HG02885 (cell line): ENCODE data around the gene NCKIPSD.

Experiments used
- ATAC-seq: cut with Tn5 transposase; IDR thresholded peaks from one replicate; pipeline ENCODE4 v1.9.1; 2021; ENCODE audit warnings: mild to moderate bottlenecking; ENCODE audit not compliant: unreplicated experiment, poor library complexity

NCKIPSD gene

DNA sequence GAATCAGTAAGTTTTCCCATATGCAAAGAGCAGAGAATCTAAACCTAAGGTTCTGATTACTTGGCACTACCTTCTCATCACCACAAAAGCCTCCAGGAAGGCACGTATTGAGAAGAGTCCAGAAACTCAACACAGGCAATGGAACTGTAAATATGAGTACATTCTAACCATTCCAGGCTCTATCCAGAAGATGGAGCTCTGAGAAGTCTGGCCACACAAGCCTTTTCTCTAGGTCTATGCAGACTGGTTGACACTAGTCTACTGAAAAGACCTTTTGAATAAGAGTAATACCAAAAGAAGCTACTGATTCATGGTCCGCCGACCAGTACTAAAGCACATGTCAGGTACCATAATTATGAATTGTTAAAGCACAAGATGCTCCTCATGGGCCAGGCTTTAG lies 12.2 kb upstream of the NCKIPSD start:
- no peak for ATAC-seq

DNA sequence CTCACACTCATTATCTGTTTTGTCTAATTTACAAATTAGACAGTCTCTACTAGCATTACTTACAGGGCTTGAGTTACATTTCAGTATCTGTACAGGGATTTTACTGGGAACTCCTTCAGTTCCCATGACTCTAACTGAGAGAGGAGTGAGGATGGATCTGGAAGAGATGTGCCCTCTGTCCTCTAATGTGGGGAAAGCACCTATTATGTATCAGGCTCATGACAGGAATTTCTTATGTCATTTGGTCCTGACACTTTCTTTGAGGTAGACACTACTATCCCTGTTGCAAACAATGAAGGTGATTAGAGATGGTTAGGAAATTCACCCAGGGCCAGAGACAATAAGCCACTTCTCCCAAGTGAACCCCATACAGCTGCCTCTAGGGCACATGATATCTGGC lies 10.9 kb upstream of the NCKIPSD start:
- ATAC-seq, result no peak

DNA sequence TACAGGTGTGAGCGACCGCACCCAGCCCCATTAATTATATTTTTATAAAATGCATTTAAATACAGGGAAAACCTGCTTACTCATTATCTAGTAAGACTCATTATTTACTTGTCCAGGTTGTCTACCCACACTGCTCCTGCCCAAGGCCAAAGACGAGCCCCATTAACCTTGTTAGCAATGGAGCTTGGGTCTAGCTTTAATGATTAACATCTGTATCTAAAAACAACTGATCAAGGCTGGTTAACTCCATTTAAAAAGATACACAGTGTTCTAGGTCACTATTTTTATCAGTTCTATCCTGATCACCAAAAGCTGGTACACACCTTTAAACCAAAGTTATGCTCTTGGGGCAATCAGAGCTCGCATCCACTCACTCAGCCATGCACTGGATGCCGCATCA lies 10.4 kb upstream of the NCKIPSD start:
- no peak for ATAC-seq

DNA sequence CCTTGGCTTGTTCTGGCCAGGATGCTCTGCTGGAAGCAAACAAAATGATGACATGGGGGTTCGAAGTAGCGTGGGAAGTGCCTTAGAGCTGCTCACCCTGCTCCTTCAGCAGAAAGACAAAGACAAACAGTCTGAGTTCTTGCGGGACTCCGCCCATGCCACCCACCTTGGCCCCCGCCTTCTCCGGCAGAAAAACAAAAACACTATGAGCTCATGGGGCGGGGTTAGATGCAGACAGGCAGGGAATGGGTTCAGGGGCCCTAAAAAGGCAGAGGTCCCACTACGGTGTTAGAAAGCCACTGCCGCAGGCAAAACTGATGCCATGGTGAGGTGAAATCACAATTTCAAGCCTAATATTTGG lies 9.7 kb upstream of the NCKIPSD start:
- ATAC-seq, result no peak

DNA sequence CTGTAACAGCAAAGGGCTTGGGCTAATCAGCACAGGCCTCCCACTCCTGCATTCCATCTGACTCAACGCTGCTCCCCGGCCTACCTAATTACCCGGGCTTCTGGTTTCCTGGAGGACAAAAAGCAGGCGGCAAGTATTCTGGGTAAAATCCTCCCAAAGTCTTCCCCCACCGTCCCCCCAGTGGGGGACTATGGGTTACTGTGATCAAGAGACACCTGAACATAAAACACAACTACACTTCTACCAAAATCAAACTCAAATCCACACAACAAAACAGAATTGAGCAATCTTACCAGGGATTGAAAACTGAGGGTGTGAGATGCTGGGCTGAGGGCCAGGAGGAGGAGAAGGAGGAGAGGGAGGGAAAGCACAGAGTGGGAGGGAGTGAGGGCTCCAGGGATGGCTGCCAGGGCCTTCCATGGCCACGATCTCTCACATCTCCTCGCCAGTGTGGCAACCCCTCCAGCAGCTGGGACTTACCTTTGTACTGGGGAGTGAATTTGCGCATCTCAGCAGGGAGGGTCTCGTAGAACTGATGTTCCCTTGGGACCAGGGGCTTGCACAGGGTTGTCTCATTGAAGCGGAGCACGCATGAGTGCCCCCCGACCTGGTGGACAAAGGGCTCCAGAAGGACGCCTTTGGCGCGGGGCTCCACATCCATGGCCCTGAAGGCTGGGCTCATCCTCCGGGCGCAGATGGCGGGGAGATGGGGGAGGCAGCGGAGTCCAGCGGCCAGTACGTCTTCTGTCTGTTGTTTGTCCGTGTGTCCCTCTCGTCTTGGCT lies 9.1 kb upstream of the NCKIPSD start:
- ATAC-seq, result no peak

DNA sequence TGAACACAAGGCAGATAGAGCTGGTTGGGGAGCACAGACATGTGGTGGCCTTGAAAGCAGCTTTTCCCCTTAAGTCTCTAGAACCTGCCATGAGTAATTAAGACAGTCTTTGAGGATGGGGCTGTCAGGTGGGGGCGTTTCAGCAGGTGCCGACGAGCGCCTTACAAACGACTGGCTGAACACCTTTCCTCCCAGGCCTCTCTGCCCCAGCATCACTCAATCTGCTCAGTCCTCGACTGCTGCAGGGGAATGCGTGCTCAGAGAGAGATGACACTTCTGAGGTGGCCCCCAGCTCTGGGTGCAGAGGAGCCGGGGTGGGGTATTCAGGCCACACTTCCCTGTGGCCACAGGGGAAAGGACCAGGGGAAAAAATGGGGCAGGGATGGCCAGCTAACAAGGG lies 8.1 kb upstream of the NCKIPSD start:
- no peak for ATAC-seq

DNA sequence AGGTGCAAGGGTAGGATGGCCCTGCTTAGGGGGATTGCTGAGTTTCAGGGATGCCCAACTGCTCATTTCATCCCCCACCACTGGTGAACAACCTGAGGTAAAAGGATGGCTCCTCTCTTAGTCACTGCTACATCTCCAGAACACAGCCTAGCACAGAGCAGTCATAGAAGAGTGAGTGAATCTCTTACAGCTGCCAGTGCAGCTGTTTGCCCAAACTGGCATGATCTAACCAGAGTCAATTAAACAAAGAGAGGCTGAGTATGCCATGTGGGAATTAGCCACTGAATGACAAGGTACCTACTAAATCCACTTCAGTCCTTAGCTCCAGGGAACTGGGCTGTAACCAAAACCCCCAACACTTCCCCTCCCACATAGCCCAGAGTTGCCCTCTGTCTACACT lies 6.8 kb upstream of the NCKIPSD start:
- ATAC-seq, result no peak

DNA sequence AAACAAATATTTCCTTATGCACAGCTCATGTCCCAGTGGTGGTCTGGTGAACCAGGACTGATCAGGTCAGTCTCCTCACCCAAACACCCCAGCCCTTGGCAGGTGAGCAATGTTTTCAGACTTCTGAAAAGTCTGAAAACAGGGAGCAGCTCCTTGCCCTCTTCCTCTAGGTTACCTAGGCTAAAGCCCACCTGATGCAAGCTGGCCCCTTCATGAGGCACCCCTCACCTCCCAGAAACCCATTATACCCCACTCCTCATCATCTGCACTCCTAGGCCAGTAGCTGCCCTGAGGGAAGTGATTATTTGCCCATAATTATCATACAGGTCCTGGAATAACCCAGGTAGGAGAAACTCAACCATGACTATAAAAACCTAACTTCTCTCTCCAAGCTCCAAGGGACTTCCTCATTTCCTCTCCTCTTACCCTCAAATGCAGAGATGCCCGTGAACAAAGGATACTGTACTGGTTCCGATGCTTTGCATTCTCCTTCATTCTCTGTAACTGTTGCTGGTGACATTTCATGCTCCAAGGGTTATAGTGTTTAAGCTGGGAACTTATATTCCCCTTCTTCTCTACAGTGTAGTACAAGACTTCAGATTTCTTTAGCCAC lies 5.2 kb upstream of the NCKIPSD start:
- no peak for ATAC-seq

DNA sequence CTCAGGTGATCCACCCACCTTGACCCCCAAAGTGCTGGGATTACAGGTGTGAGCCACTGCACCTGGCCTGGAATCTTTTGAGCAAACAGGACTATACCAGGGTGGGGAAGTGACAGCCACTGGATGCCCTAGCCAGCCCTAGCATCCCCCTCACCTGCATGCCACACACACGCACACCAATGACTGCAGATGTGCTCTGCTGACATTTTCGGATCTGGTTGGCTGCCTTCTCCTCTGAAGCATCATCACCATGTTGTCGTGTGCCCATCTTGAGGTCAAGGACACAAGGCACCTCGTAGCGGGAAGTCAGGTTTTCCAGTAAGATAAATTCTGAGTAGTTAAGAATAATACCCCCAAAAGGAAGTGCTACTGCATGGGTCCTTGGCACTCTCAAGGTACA lies 3.7 kb upstream of the NCKIPSD start:
- ATAC-seq, result no peak

DNA sequence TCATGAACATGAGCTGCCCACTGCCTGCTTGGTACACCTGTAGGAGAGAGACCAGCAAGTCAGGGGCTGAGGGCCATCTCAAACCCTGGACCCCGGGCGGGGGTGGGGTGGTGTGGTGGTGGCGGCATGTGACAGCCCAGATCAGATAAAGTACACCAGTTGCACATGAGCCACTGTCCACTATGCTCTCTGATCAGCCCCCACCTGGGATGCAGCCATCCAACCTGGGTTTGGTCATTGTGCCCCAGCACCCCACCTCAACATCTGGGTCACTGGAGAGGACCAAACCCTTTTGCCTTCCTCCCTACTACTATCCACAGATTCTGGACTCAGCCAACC lies 3.0 kb upstream of the NCKIPSD start:
- ATAC-seq, result no peak

DNA sequence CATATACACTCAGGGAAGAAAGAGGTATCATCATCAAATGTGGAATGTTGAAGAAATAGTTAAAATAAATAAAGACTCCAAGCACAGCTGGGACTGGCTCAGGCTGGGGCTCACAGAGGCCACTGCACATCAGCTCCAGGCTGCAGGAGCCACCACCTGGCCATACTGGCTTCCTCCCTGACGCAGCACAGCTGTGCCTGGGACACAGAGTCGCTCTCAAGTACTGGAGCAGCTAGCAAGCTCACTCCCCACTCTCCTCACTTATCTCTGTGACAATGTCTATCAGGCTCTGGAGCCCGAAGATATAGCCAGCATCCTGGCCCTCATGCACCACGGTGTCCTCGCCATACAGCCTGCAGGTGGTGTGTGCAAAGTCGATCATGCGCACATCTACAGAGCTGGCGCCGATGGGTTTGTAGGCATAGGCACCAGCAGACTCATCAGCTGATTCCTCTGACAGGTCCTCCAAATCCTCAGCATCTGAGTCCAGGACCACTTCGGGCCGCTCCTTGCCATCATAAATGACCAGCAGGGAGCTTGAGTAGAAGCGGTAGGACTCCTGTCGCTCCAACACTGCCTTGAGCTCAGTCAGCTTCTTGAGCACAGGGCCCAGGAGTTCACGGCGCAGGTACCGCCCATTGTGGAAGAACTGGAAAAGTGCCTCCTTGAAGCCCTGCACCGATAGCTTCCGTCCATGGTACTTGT lies 2.5 kb upstream of the NCKIPSD start:
- ATAC-seq, result no peak

DNA sequence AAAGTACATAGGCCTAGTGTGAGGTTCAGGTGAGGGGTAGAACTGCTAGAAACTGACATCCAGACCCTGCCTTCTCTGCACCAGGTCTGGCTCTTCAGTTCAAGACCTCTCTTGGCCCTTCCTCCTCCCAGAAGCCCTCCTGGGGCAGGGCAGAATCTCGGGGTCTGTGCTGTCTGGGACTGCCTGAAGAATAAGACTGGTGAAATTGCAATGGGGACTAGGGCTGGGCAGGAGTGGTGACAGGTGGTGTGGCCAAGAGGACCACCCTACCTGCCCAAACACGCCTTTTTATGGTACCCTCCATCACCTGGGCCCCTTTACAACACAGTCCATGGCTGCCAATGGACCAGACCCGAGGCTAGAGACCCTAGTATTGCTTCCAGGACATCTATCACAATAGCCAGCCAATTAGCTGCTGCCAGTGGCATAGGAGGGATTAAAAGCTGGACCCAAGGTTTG lies 1.5 kb upstream of the NCKIPSD start:
- no peak for ATAC-seq

DNA sequence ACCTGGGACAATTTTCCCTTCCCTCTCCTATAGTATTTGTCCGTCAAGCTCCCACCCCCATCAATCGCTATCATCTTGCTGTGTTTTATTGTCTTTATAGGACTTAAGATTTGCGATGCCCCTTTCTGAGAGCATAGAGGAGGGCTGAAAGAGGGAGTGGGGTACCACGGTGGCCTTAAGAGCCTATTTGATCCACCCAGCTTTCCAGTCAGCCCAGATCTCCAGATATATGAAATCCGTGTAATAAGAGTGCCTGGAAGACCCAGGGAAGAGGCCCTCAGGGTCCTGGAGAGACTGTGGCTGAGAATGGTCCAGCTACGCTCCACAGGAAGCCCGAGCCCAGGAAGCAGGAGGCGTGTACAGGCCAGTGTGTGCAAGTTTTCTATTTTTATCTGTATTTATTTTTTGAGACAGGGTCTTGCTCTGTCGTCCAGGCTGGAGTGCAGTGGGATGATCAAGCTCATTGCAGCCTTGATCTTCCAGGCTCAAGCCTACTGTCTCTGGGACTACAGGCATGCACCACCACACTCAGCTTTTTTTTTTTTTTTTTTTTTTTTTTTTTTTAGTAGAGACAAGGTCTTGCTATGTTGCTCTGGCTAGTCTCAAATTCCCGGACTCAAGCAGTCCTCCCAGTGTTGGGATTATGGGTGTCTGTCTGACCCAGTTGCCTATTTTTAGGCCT lies 964 bp upstream of the NCKIPSD start:
- no peak for ATAC-seq

DNA sequence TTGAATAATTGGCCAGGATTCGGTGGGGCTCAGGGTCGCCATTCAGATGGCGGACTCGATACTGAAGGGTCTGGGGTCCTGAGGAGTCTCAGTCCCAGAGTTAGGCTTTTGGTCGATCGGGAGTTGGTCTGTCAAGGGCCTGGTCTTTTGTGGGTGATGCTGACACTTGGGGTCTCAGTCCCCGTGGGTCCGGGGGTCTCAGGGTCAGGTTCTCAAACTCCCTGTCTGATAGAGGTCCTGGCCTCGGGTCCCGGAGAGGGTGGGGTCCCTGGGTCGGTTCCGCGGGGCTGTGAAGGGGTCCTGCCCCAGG lies 467 bp downstream of the NCKIPSD start:
- no peak for ATAC-seq

DNA sequence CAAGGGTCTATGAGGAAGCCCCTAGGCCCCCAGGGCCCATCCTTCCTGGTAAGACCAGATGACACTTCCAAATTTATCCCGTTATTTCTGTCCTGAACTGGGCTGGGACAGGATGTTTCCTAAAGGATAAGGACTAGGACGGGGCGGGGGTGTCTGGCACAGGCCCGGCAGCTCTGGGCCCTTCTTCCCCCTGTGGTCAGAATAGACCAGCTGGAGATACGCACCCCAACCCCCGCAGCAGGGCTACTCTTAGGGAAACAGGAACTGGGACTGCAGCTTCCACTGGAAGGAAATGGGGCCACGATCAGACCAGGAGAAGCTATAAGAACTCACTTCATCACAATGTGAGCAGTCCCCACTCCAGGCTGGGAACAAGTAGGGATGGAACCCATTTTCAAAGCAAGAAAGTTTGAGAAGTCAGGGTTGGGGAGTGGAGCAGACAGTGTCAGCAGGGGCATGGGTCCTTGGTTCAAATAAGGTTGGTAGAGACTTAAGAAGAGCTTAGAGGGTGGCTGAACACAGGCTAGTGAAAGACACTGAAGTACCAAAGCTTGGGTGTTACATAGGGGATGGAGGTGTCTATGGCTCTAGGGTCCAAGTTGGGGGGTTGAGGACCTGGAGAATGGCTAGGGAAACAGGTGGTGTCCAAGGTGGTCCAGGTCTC lies 1.1 kb downstream of the NCKIPSD start:
- ATAC-seq, result no peak

DNA sequence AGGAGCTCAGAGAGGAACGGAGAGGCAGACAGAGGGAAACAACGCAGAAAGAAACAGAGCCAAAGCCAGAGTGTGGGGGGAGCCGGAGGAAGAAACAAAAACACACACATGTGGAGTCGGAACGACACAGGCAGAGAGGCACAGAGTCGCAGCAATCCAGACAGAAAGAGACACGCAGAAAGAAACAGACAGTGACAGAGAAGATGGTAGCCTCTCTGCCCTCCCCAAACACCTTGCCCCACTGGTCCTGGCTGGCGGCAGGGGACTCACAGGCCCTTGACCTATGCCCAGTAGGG lies 1.7 kb downstream of the NCKIPSD start:
- no peak for ATAC-seq

DNA sequence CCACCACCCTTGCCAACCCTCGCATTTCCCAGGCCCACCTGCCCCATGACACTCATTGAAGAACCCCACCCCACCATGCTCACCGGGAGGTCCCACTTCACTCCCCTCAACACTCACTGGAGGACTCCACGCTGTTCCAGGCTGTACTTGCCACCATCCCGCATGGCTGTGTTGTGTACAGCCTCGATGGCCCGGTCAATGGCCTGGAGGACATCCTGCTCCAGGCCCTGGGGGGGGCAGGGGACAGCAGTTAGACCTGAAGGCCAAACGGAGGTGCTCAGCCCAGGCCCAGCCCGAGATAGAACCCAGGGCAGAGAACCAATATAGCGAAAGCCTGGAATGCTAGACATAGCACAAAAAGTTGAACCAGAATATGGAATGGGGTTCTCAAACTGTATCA lies 2.9 kb downstream of the NCKIPSD start:
- no peak for ATAC-seq

DNA sequence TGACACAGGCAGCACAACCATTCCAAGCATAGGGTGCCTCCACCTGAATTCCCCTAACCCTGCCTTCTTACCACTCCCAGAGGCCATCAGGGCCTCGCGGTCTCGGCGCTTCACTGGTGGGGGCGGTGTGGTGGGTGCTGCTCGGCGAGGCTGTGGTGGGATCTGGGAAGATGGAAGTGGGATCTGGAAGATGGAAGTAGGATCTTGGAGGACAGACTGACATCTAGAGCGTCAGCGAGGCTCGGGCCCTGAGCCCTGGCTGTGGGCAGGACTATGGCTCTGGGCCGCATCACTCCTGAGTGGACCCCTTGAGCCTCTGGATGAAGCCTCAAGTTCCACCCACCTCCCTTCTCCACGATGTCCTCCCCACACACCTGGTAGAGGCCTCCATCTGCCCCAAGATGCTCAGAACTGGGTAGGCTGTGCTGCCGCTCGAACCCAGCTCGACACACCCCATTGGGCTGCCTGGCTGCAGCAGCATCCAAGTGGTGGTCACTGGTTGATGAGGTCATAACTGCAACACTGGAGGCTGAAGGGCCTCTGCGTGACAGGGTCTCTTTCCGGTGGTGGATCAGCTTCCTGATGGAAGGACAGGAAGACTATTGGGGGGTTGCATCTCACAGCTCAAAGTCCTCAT lies 3.6 kb downstream of the NCKIPSD start:
- ATAC-seq, result no peak

DNA sequence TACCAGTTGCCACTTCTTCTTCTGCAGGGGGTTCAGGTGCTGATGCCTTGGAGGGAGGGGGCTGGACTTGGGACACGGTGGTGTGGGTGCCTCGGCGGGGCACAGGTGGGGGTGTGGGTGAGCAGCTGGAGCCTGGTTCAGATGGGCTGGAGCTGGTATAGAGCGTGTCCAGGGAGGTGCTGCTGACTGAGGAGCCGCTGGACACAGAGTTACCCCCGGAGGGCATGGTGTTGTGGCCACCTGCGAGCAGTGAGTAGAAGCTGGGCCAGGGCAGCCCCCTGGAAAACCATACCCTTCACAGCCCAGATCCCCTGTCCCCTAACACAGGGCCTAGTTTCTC lies 4.2 kb downstream of the NCKIPSD start:
- no peak for ATAC-seq

DNA sequence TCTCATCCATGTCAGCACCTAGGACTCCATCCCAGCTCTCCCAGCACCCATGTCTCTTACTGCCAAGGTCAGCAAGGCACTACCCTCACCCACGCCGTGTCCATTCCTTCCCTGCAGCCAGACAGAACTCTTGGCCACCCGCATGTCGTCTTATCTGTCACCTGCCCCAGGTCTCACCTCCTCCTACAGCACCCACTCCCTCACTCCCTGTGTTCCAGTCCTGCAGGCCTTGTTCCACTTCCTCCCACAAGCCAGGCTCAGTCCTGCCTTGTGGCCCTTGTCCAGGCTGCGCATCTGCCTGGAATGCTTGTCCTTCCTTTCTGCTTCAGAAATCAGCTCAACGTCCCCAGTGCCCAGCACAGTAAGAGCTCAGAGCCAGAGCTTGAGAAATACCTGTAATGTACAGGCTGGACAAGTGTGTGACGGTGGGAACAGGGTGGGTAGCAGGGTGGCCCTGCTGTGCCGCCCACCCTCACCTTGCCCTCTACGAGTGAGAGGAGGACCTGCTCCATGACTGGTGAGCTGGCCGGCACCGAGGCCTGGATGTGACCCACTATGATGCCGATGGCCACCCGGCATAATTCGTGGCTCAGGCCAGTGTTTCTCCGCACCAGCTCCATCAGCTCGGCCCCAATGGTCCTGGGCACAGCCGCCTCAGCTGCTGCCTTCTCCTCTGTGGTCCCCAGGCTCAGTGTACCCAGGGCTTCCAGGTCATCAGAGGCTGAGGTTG lies 4.7 kb downstream of the NCKIPSD start:
- ATAC-seq, result no peak
